Stomach (tissue), 9 donors: Measurements from ENCODE around the gene XIRP1. TPM values are rescaled to one million over a fixed set of nuclear protein-coding genes. Genes with fewer than 3 reads are reported as not detected.
A peak's percentile ranks its signal among the peaks of the same experiment; 100 is the strongest.

Source experiments
- DNase-seq, 2 donors: peaks; one replicate each; pipeline versions ENCODE4 v3.0.0 to v3.0.0-alpha.2; 2013 to 2019
- H3K27ac ChIP-seq, 5 donors: fragments of 200-600 bp in 4 of 5; sonication (generic) in 4 of 5; one replicate each; pipeline ENCODE4 v1.5.1; 2013 to 2019; ENCODE audit warnings: mild to moderate bottlenecking in 1 of 5, moderate library complexity in 1 of 5
- H3K27me3 ChIP-seq, 3 donors: fragments of 200-600 bp; sonication (generic); one replicate each; pipeline ENCODE4 v1.5.1; 2017 to 2019; ENCODE audit warnings: mixed run types in 1 of 3
- H3K36me3 ChIP-seq, 4 donors: fragments of 200-600 bp; sonication (generic); 1 replicate in 3 of 4; 2 replicates in 1 of 4; pipeline ENCODE4 v1.5.1; 2016 to 2019
- H3K4me1 ChIP-seq, 4 donors: fragments of 200-600 bp; sonication (generic); one replicate each; pipeline ENCODE4 v1.5.1; 2016 to 2019
- H3K4me3 ChIP-seq, 4 donors: fragments of 200-600 bp; sonication (generic) in 3 of 4; one replicate each; pipeline ENCODE4 v1.5.1; 2016 to 2019; ENCODE audit warnings: mild to moderate bottlenecking in 1 of 4
- H3K9me3 ChIP-seq, 4 donors: fragments of 200-600 bp; sonication (generic); one replicate each; pipeline ENCODE4 v1.5.1; 2016 to 2019
- CTCF ChIP-seq, 7 experiments: fragments of 450-650 bp in 4 of 7; fragments of 200-600 bp in 3 of 7; sonication (generic) in 3 of 7; IDR thresholded peaks; one replicate each; pipeline ENCODE4 v1.5.1; 2016 to 2019; ENCODE audit warnings: antibody characterized with exemption in 7 of 7, control low read depth in 2 of 7, mild to moderate bottlenecking in 1 of 7
- EP300 ChIP-seq: sonication (generic); formaldehyde crosslinking; IDR thresholded peaks from one replicate; pipeline ENCODE4 v1.6.1; 2017; ENCODE audit warnings: antibody characterized with exemption
- POLR2A ChIP-seq, 4 donors: fragments of 450-650 bp; IDR thresholded peaks; one replicate each; pipeline ENCODE4 v1.6.1; 2016; ENCODE audit warnings: antibody characterized with exemption in 4 of 4, control low read depth in 2 of 4, mild to moderate bottlenecking in 1 of 4, moderate library complexity in 1 of 4
- POLR2AphosphoS5 ChIP-seq, 3 donors: sonication (generic); formaldehyde crosslinking; IDR thresholded peaks; one replicate each; pipeline ENCODE4 v1.6.1; 2016; ENCODE audit warnings: antibody characterized with exemption in 3 of 3
- WGBS, 5 donors: extraction: QIAGEN DNeasy Blood & Tissue Kit in 3 of 5; methylation state at CpG; one replicate each; pipeline versions ENCODE4 v1.1.5 to v1.1.7; 2013 to 2018; 5-methylcytosine and 5-hydroxymethylcytosine counted together
- intact Hi-C: fragments of 100-400 bp; cut with DNase I; formaldehyde crosslinking; loops from one replicate; pipeline ENCODE4 v1.15.1; 2023; ENCODE audit warnings: low total_unique reads
- polyA plus RNA-seq, 3 donors: library from polyadenylated mRNA; stranded (reverse); fragments of 200-250 nt; gene quantifications; one replicate each; pipeline ENCODE4 v1.2.3, GENCODE V29; 2013
- total RNA-seq, 5 donors: library from RNA; depleted of rRNA; stranded (reverse); fragments of >200 nt; gene quantifications; one replicate each; pipeline versions ENCODE4 v1.1.0 to v1.2.3, GENCODE V29; 2014 to 2016
- donor health status: healthy with polysubstance abuse.
- donor health status: Bipolar disorder and iron deficiency.
- donor health status: healthy.

XIRP1 gene
- total and polyA plus RNA-seq, 8 donors: under 0.01 to 1.1 (median 0.18) TPM; not detected in 3

- no peaks in the 10 kb centered on the region for H3K9me3 ChIP-seq
- H3K4me3 ChIP-seq: no peak overlapping the region
- H3K36me3 ChIP-seq: peaks cover 3 to 57% (median 29%) of the 10 kb centered on the region in 4 donors
- no peak overlapping the region for H3K27ac ChIP-seq
- intact Hi-C loops: no loop called here
- H3K4me1 ChIP-seq: peaks cover 25 to 67% (median 50%) of the 10 kb centered on the region in 4 donors
- TF ChIP-seq POLR2AphosphoS5 (IDR thresholded peaks at IDR 0.05): no peak
- TF ChIP-seq POLR2A (IDR thresholded peaks at IDR 0.05): no peak
- no peak for TF ChIP-seq CTCF (IDR thresholded peaks at IDR 0.05)
- no peak for TF ChIP-seq EP300
- H3K27me3 ChIP-seq: no peaks in the 10 kb centered on the region
- 91 to 95% (median 93%) methylated on average over 16 to 21 of the region's 21 CpGs for WGBS, 5 donors
- DNase-seq: no peak
Observed at GRCh38 chr3:39136533-39137434, 55.6 kb downstream of the XIRP1 start.

GRCh38 chr3:39135170-39135805, 57.1 kb downstream of the XIRP1 start:
- H3K9me3 ChIP-seq: no peaks in the 10 kb centered on the region
- no peaks in the 10 kb centered on the region for H3K27me3 ChIP-seq
- DNase-seq: peak in 1 of 2 donors; percentile 66
- peak; percentile 19 to 38 (median 34) for TF ChIP-seq POLR2AphosphoS5 (IDR thresholded peaks at IDR 0.05)
- no peak for TF ChIP-seq POLR2A (IDR thresholded peaks at IDR 0.05)
- no peak for TF ChIP-seq EP300
- no peak for TF ChIP-seq CTCF (IDR thresholded peaks at IDR 0.05)
- intact Hi-C loops: no loop called here
- H3K27ac ChIP-seq: peak overlapping the region in 1 of 5 donors; percentile 29
- H3K36me3 ChIP-seq: peaks cover under 1 to 42% (median 16%) of the 10 kb centered on the region in 4 donors
- no peak overlapping the region for H3K4me3 ChIP-seq
- 51 to 67% (median 59%) methylated on average over 8 of the region's 8 CpGs for WGBS, 5 donors
- peaks cover 14 to 57% (median 42%) of the 10 kb centered on the region in 4 donors for H3K4me1 ChIP-seq

- intact Hi-C loops: no loop called here
- H3K27me3 ChIP-seq: no peaks in the 10 kb centered on the region
- 81 to 100% (median 86%) methylated on average over 1 to 7 of the region's 7 CpGs for WGBS, 5 donors
- peaks cover 7 to 51% (median 36%) of the 10 kb centered on the region in 4 donors for H3K4me1 ChIP-seq
- TF ChIP-seq CTCF (IDR thresholded peaks at IDR 0.05) (no peak), EP300 (no peak), POLR2AphosphoS5 (IDR thresholded peaks at IDR 0.05) (no peak), POLR2A (IDR thresholded peaks at IDR 0.05) (no peak)
- no peaks in the 10 kb centered on the region for H3K9me3 ChIP-seq
- peaks cover 0 to 33% (median 14%) of the 10 kb centered on the region in 4 donors for H3K36me3 ChIP-seq
- DNase-seq: no peak
- H3K27ac ChIP-seq: no peak overlapping the region
- H3K4me3 ChIP-seq: no peak overlapping the region
Observed at GRCh38 chr3:39134305-39134704, 58.1 kb downstream of the XIRP1 start.

GRCh38 chr3:39133822-39134221, 58.6 kb downstream of the XIRP1 start:
- peak in 1 of 2 donors; percentile 9 for DNase-seq
- intact Hi-C loops: no loop called here
- H3K27ac ChIP-seq: no peak overlapping the region
- TF ChIP-seq POLR2AphosphoS5 (IDR thresholded peaks at IDR 0.05) (no peak), CTCF (IDR thresholded peaks at IDR 0.05) (no peak), EP300 (no peak), POLR2A (IDR thresholded peaks at IDR 0.05) (no peak)
- H3K4me3 ChIP-seq: no peak overlapping the region
- peaks cover 7 to 46% (median 31%) of the 10 kb centered on the region in 4 donors for H3K4me1 ChIP-seq
- H3K36me3 ChIP-seq: peaks cover 0 to 29% (median 17%) of the 10 kb centered on the region in 4 donors
- WGBS, 5 donors: 72 to 80% (median 76%) methylated on average over 6 of the region's 6 CpGs
- H3K9me3 ChIP-seq: no peaks in the 10 kb centered on the region
- no peaks in the 10 kb centered on the region for H3K27me3 ChIP-seq
